Mesendoderm (in vitro differentiated cells): ENCODE measurements around the gene KRTAP10-11.

Source experiments
- DNase-seq: peaks from one replicate; pipeline ENCODE4 v3.0.0; 2013
- H2AK5ac ChIP-seq: 2 replicates; pipeline ENCODE4 v1.6.1; 2013; ENCODE audit warnings: low read length, inconsistent platforms
- H2BK120ac ChIP-seq: 2 replicates; pipeline ENCODE4 v1.6.1; 2013; ENCODE audit warnings: low read depth, mild to moderate bottlenecking, low read length, moderate library complexity, mixed read lengths
- H2BK15ac ChIP-seq: replicated peaks from 2 replicates; pipeline ENCODE4 v1.6.1; 2013; ENCODE audit warnings: low read depth, mild to moderate bottlenecking, moderate library complexity
- H2BK5ac ChIP-seq: 2 replicates; pipeline ENCODE4 v1.6.1; 2013; ENCODE audit warnings: low read length, inconsistent platforms
- H3K18ac ChIP-seq: 2 replicates; pipeline ENCODE4 v1.6.1; 2013; ENCODE audit warnings: mild to moderate bottlenecking, low read length, mixed read lengths
- H3K23ac ChIP-seq: one replicate; pipeline ENCODE4 v1.6.1; 2013; ENCODE audit warnings: low read length
- H3K27ac ChIP-seq: 2 replicates; pipeline ENCODE4 v1.5.1; 2013; ENCODE audit warnings: low read depth, mild to moderate bottlenecking, inconsistent platforms, low read length, moderate library complexity
- H3K27me3 ChIP-seq: 2 replicates; pipeline ENCODE4 v1.6.1; 2013; ENCODE audit warnings: low read length, control low read depth, mild to moderate bottlenecking, inconsistent platforms; ENCODE audit not compliant: insufficient read depth, poor library complexity
- H3K36me3 ChIP-seq: 2 replicates; pipeline ENCODE4 v1.6.1; 2013; ENCODE audit warnings: low read length, inconsistent platforms; ENCODE audit not compliant: control insufficient read depth, insufficient read depth
- H3K4ac ChIP-seq: one replicate; pipeline ENCODE4 v1.6.1; 2013; ENCODE audit warnings: low read depth, mild to moderate bottlenecking, low read length, moderate library complexity
- H3K4me1 ChIP-seq: 2 replicates; pipeline ENCODE4 v1.6.1; 2013; ENCODE audit warnings: low read depth, low read length, inconsistent platforms; ENCODE audit not compliant: control insufficient read depth
- H3K4me2 ChIP-seq: 2 replicates; pipeline ENCODE4 v1.6.1; 2013; ENCODE audit warnings: low read length
- H3K4me3 ChIP-seq: 2 replicates; pipeline ENCODE4 v1.5.1; 2013; ENCODE audit warnings: mild to moderate bottlenecking, low read length
- H3K56ac ChIP-seq: one replicate; pipeline ENCODE4 v1.6.1; 2013; ENCODE audit warnings: low read length
- H3K79me1 ChIP-seq: 2 replicates; pipeline ENCODE4 v1.6.1; 2013; ENCODE audit warnings: low read length, inconsistent platforms
- H3K79me2 ChIP-seq: 2 replicates; pipeline ENCODE4 v1.6.1; 2013; ENCODE audit warnings: mild to moderate bottlenecking, low read length; ENCODE audit not compliant: control insufficient read depth, insufficient read depth
- H3K9ac ChIP-seq: 2 replicates; pipeline ENCODE4 v1.6.1; 2013; ENCODE audit warnings: low read length, inconsistent platforms
- H4K5ac ChIP-seq: one replicate; pipeline ENCODE4 v1.6.1; 2013; ENCODE audit warnings: low read length
- H4K8ac ChIP-seq: one replicate; pipeline ENCODE4 v1.6.1; 2013; ENCODE audit warnings: low read depth, mild to moderate bottlenecking, control low read depth, low read length, moderate library complexity
- WGBS: extraction: QIAGEN DNeasy Blood & Tissue Kit; methylation state at CpG from one replicate; pipeline ENCODE4 v1.1.7; 2013; ENCODE audit warnings: low lambda C conversion rate, missing lambda C conversion rate; ENCODE audit not compliant: insufficient coverage; ENCODE audit errors: extremely low coverage; 5-methylcytosine and 5-hydroxymethylcytosine counted together

The KRTAP10-11 gene

DNA sequence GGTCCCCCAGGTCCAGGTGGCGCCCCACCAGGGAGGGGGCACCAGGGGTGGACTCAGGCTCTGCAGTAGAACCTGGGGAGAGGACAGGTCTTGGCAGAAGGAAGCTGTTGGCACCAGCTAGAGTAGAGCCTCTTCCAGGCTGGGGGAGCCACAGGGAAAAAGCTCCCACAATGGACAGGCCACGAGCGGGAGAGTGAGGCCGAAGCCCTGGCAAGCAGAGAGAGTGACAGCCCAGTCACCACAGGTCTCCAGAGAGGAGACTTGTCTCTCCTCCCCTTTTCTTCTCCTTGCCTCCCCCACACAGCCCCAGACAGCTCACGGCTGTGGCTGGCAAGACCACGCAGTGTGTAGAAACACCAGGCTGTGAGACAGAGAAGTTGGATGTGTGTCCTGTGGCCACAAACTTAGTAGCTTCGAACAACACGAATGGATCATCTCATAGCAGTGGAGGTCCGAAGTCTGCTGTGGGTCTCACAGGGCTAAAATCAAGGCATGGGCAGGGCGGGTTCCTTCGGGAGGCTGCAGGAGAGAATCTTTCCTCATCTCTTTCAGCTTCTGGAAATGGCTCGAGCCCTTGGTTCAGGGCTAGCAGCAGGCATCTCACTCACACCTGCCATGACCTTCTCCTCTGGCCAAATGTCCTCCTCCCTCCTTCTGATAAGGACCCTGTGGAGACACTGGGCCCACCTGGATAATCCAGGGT, 4.9 kb downstream of the KRTAP10-11 start:
- H2BK5ac ChIP-seq: no peak overlapping the region
- no peaks in the 10 kb centered on the region for H3K79me2 ChIP-seq
- no peak overlapping the region for H3K4ac ChIP-seq
- no peak overlapping the region for H4K8ac ChIP-seq
- no peaks in the 10 kb centered on the region for H3K79me1 ChIP-seq
- H2BK120ac ChIP-seq: no peak overlapping the region
- no peaks in the 10 kb centered on the region for H3K4me1 ChIP-seq
- H2AK5ac ChIP-seq: no peak overlapping the region
- H3K4me3 ChIP-seq: no peak overlapping the region
- H3K4me2 ChIP-seq: no peak overlapping the region
- no peak overlapping the region for H3K9ac ChIP-seq
- no peak overlapping the region for H3K27ac ChIP-seq
- no peak overlapping the region for H3K23ac ChIP-seq
- WGBS: no CpG with 5 or more reads among the region's 12 CpGs
- no peaks in the 10 kb centered on the region for H3K36me3 ChIP-seq
- H4K5ac ChIP-seq: no peak overlapping the region
- no peak overlapping the region for H3K56ac ChIP-seq
- no peak for DNase-seq
- H3K18ac ChIP-seq: no peak overlapping the region
- H3K27me3 ChIP-seq: no peaks in the 10 kb centered on the region
- H2BK15ac ChIP-seq: no peak overlapping the region

DNA sequence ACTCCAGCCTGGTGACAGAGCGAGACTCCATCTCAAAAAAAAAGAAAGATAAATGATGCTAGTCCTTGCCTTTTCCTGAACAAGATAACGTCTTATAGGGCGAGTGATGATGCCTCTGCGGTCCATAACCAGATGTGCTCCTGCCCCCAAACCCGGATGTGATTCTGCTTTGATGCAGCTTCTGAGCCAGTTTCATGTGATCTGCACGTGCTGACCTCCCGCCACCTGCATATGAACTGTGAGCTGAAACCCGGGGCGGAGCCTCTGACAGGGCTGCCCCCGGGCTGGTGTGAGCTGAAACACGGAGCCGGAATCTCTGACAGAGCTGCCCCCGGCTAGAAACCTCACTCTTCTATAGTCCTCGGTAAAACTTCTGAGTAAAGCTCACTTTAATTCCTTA, 6.9 kb downstream of the KRTAP10-11 start:
- Histone ChIP-seq H3K23ac (no peak overlapping the region), H4K8ac (no peak overlapping the region), H3K9ac (no peak overlapping the region), H2BK5ac (no peak overlapping the region), H3K4me1 (no peaks in the 10 kb centered on the region), H4K5ac (no peak overlapping the region), H2BK15ac (no peak overlapping the region), H3K4me2 (no peak overlapping the region), H3K79me2 (no peaks in the 10 kb centered on the region), H3K56ac (no peak overlapping the region), H3K4me3 (no peak overlapping the region), H3K18ac (no peak overlapping the region), H3K27ac (no peak overlapping the region), H2AK5ac (no peak overlapping the region), H3K4ac (no peak overlapping the region), H3K36me3 (no peaks in the 10 kb centered on the region), H3K79me1 (no peaks in the 10 kb centered on the region), H3K27me3 (no peaks in the 10 kb centered on the region), H2BK120ac (no peak overlapping the region)
- no peak for DNase-seq
- WGBS: no CpG with 5 or more reads among the region's 14 CpGs

DNA sequence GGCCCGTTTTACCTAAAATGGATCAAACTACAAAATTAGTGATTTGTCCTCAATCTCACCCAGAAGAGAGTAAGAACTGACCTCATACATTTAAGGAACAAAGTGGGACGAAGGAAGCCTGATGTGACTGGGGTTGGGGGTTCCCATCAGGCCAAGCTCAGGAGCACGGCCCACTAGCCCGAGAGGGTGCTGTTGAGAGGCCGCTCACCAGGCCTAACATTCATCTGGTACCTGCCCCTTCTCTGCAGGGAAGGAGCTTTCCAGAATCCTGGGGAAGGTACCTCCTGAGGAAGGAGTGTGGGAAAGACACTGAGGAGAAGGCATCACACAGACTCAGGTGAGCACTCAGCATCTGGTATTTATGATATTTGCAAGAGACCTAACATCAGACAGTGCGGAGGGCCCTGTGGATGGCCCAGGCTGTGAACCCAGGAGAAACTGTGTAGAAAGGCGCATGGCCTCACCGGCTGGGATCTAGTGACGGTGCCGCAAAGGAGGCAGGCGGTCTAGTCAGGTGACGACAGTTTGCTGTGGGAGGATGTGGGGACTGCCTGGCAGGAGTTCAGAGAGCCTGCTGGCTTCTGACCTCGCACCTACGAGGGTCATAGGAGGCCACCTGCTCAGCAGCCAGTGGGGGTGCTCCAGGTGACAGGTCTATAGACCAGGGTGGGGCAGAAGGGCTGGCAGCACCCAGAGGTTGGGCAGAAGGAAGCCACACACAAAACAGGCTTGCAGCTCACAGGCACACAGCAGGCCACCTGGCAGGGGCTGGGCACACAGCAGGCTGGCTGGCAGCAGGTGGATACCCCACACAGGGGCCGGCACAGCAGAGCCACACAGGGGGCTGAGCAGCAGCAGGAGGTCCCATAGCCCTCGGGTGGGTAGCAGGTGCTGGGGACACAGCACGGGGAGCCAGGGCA, 7.7 kb downstream of the KRTAP10-11 start:
- Histone ChIP-seq H2BK120ac (no peak overlapping the region), H3K27me3 (no peaks in the 10 kb centered on the region), H4K8ac (no peak overlapping the region), H3K4me1 (peaks cover under 1% of the 10 kb centered on the region), H3K56ac (no peak overlapping the region), H4K5ac (no peak overlapping the region), H2AK5ac (no peak overlapping the region), H3K23ac (no peak overlapping the region), H3K4me2 (no peak overlapping the region), H2BK15ac (no peak overlapping the region), H3K9ac (no peak overlapping the region), H3K18ac (no peak overlapping the region), H3K4me3 (no peak overlapping the region), H3K36me3 (no peaks in the 10 kb centered on the region), H3K4ac (no peak overlapping the region), H3K79me2 (no peaks in the 10 kb centered on the region), H2BK5ac (no peak overlapping the region), H3K27ac (no peak overlapping the region), H3K79me1 (no peaks in the 10 kb centered on the region)
- DNase-seq: no peak
- WGBS: no CpG with 5 or more reads among the region's 17 CpGs

- Histone ChIP-seq H2BK5ac (no peak within 1 kb of the TSS), H4K5ac (no peak within 1 kb of the TSS), H3K23ac (no peak within 1 kb of the TSS), H2AK5ac (no peak within 1 kb of the TSS), H3K27me3 (no peaks in the 10 kb centered on the region), H3K27ac (no peak within 1 kb of the TSS), H2BK15ac (no peak within 1 kb of the TSS), H3K56ac (no peak within 1 kb of the TSS), H3K79me1 (no peaks in the 10 kb centered on the region), H3K36me3 (no peaks in the 10 kb centered on the region), H3K4me3 (no peak within 1 kb of the TSS), H3K18ac (no peak within 1 kb of the TSS), H3K9ac (no peak within 1 kb of the TSS), H3K79me2 (no peaks in the 10 kb centered on the region), H3K4ac (no peak within 1 kb of the TSS), H2BK120ac (no peak within 1 kb of the TSS), H3K4me2 (no peak within 1 kb of the TSS), H3K4me1 (peaks cover 2% of the 10 kb centered on the region), H4K8ac (no peak within 1 kb of the TSS)
- DNase-seq: no peak
- no CpG with 5 or more reads among the region's 9 CpGs for WGBS
Observed at GRCh38 chr21:44654576-44655175, 8.5 kb downstream of the KRTAP10-11 start, which contains the start of gene KRTAP12-4. Gene KRTAP12-4 (minus strand): TSS chr21:44654659. CDS start chr21:44654614, 45 bp downstream.

DNA sequence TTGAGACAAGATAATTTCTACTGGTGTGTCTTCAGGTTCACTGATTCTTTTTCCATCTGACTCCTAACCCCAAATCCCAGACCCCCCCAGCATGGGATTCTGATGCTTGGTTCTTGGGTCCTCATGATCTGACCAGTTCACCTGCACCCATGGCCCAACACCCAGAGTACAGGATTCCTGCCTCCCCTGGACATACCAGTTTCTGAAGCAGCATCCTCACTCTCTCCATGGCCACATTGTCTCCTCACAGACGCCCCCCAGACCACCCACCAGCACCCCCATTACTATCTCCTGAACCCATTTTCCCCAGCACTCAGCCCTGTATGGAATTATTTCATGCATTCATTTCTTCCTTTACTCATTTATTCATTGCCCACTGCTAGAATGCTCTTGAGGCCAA, 10.7 kb downstream of the KRTAP10-11 start:
- H3K9ac ChIP-seq: no peak overlapping the region
- no peak overlapping the region for H4K5ac ChIP-seq
- no peaks in the 10 kb centered on the region for H3K79me1 ChIP-seq
- H3K36me3 ChIP-seq: no peaks in the 10 kb centered on the region
- WGBS: no CpG with 5 or more reads among the region's 1 CpG
- no peak for DNase-seq
- no peak overlapping the region for H3K27ac ChIP-seq
- H3K4me3 ChIP-seq: no peak overlapping the region
- H3K4ac ChIP-seq: no peak overlapping the region
- no peak overlapping the region for H2BK5ac ChIP-seq
- no peak overlapping the region for H3K56ac ChIP-seq
- H3K18ac ChIP-seq: no peak overlapping the region
- H4K8ac ChIP-seq: no peak overlapping the region
- no peak overlapping the region for H2BK15ac ChIP-seq
- H3K27me3 ChIP-seq: no peaks in the 10 kb centered on the region
- no peak overlapping the region for H3K23ac ChIP-seq
- H3K4me2 ChIP-seq: no peak overlapping the region
- no peak overlapping the region for H2BK120ac ChIP-seq
- peaks cover 2% of the 10 kb centered on the region for H3K4me1 ChIP-seq
- no peaks in the 10 kb centered on the region for H3K79me2 ChIP-seq
- H2AK5ac ChIP-seq: no peak overlapping the region
